GM23338 (cell line): ENCODE measurements around the gene UQCC2. TPM values are rescaled to one million over a fixed set of nuclear protein-coding genes. Genes with fewer than 3 reads are reported as not detected.

ENCODE experiments used
- ATAC-seq: fragments of 200-7000 bp; cut with Tn5 transposase; 3 replicates; pipeline ENCODE4 v1.9.1; 2020
- DNase-seq: peaks from one replicate; pipeline ENCODE4 v3.0.0-alpha.2; 2015; ENCODE audit warnings: low spot score
- H2AFZ ChIP-seq: fragments of 200-600 bp; sonication (generic); 2 replicates; pipeline ENCODE4 v1.8.0; 2016; ENCODE audit warnings: antibody characterized with exemption, mild to moderate bottlenecking, moderate library complexity
- H3F3A ChIP-seq: fragments of 200-600 bp; sonication (generic); replicated peaks from 2 replicates; pipeline ENCODE4 v1.8.0; 2017; ENCODE audit warnings: antibody characterized with exemption, mixed run types, low read depth
- H3K27ac ChIP-seq: fragments of 200-600 bp; sonication (generic); 2 replicates; pipeline ENCODE4 v1.6.1; 2016; ENCODE audit warnings: low read depth
- H3K27me3 ChIP-seq: fragments of 200-600 bp; sonication (generic); 2 replicates; pipeline ENCODE4 v1.8.0; 2016; ENCODE audit warnings: mild to moderate bottlenecking, mixed run types, moderate library complexity; ENCODE audit not compliant: insufficient read depth
- H3K36me3 ChIP-seq: fragments of 200-600 bp; sonication (generic); 2 replicates; pipeline ENCODE4 v1.8.0; 2016; ENCODE audit warnings: mild to moderate bottlenecking; ENCODE audit not compliant: insufficient read depth
- H3K4me1 ChIP-seq: fragments of 200-600 bp; sonication (generic); 2 replicates; pipeline ENCODE4 v1.8.0; 2016; ENCODE audit warnings: mild to moderate bottlenecking, moderate library complexity; ENCODE audit not compliant: insufficient read depth
- H3K4me2 ChIP-seq: fragments of 200-600 bp; sonication (generic); 2 replicates; pipeline ENCODE4 v1.7.1; 2017; ENCODE audit warnings: mixed run types
- H3K4me3 ChIP-seq: fragments of 200-600 bp; sonication (generic); 2 replicates; pipeline ENCODE4 v1.6.1; 2016; ENCODE audit warnings: mixed run types
- H3K79me2 ChIP-seq: fragments of 200-600 bp; sonication (generic); replicated peaks from 2 replicates; pipeline ENCODE4 v1.8.0; 2017; ENCODE audit warnings: mild to moderate bottlenecking; ENCODE audit not compliant: insufficient read depth
- H3K9me2 ChIP-seq: fragments of 200-600 bp; sonication (generic); 2 replicates; pipeline ENCODE4 v1.8.0; 2017; ENCODE audit not compliant: insufficient read depth
- H4K20me1 ChIP-seq: fragments of 200-600 bp; sonication (generic); replicated peaks from 2 replicates; pipeline ENCODE4 v1.8.0; 2017; ENCODE audit warnings: mild to moderate bottlenecking; ENCODE audit not compliant: insufficient read depth
- H3K27ac Mint-ChIP-seq: 2 replicates; pipeline ENCODE4 v1.8.0; 2020; ENCODE audit warnings: inconsistent platforms, mild to moderate bottlenecking, moderate library complexity, mixed read lengths
- H3K27me3 Mint-ChIP-seq: 3 replicates; pipeline ENCODE4 v1.8.0; 2022; ENCODE audit warnings: low read depth, mild to moderate bottlenecking, moderate library complexity, mixed read lengths, inconsistent platforms; ENCODE audit not compliant: insufficient read depth, poor library complexity
- H3K36me3 Mint-ChIP-seq: 3 replicates; pipeline ENCODE4 v1.8.0; 2021; ENCODE audit warnings: low read depth, mild to moderate bottlenecking, inconsistent platforms, moderate library complexity, mixed read lengths
- H3K4me1 Mint-ChIP-seq: 3 replicates; pipeline ENCODE4 v1.8.0; 2020; ENCODE audit warnings: mild to moderate bottlenecking, inconsistent platforms, mixed read lengths
- H3K4me3 Mint-ChIP-seq: 3 replicates; pipeline ENCODE4 v1.8.0; 2021; ENCODE audit warnings: moderate library complexity, mild to moderate bottlenecking, inconsistent platforms, mixed read lengths
- H3K9me3 Mint-ChIP-seq: 3 replicates; pipeline ENCODE4 v1.8.0; 2020; ENCODE audit warnings: moderate library complexity, mild to moderate bottlenecking, inconsistent platforms, mixed read lengths
- CREB1 ChIP-seq: fragments of 250-450 bp; sonication (Bioruptor Pico); IDR thresholded peaks from 2 replicates; pipeline ENCODE4 v1.5.0; 2020; ENCODE audit warnings: low read depth, mild to moderate bottlenecking, moderate library complexity
- EZH2 ChIP-seq: fragments of 200-600 bp; sonication (generic); IDR thresholded peaks from one replicate; pipeline ENCODE4 v1.8.0; 2017; ENCODE audit warnings: antibody characterized with exemption, mild to moderate bottlenecking, low read depth; ENCODE audit not compliant: unreplicated experiment
- EZH2phosphoT487 ChIP-seq: fragments of 200-600 bp; sonication (generic); IDR thresholded peaks from one replicate; pipeline ENCODE4 v1.8.1; 2018; ENCODE audit warnings: antibody characterized with exemption; ENCODE audit not compliant: unreplicated experiment
- JUNB ChIP-seq: IDR thresholded peaks from one replicate; pipeline ENCODE4 v1.6.1; 2016; ENCODE audit warnings: antibody characterized with exemption; ENCODE audit not compliant: unreplicated experiment
- NANOG ChIP-seq: IDR thresholded peaks from 2 replicates; pipeline ENCODE4 v1.6.1; 2016; ENCODE audit warnings: antibody characterized with exemption, borderline replicate concordance
- POLR2AphosphoS5 ChIP-seq: IDR thresholded peaks from 2 replicates; pipeline ENCODE4 v1.6.1; 2016; ENCODE audit warnings: antibody characterized with exemption, low read depth
- STAT1 ChIP-seq: IDR thresholded peaks from one replicate; pipeline ENCODE4 v1.6.1; 2016; ENCODE audit warnings: antibody characterized with exemption; ENCODE audit not compliant: unreplicated experiment
- ZNF114 ChIP-seq: fragments of 250-450 bp; sonication (Bioruptor Pico); IDR thresholded peaks from 2 replicates; pipeline ENCODE4 v1.5.0; 2020; ENCODE audit warnings: mild to moderate bottlenecking, moderate library complexity
- ZNF331 ChIP-seq: fragments of 250-450 bp; sonication (Bioruptor Pico); IDR thresholded peaks from 2 replicates; pipeline ENCODE4 v1.5.0; 2020; ENCODE audit warnings: low read depth, mild to moderate bottlenecking, moderate library complexity
- polyA plus RNA-seq: library from polyadenylated mRNA; unstranded; fragments of >200 nt; fragmentation: Nextera tagmentation; extraction: Ambion mirVana; gene quantifications from 2 replicates; pipeline ENCODE4 v1.2.1, GENCODE V29; 2016
- total RNA-seq: library from RNA; depleted of rRNA; stranded (reverse); fragments of >200 nt; shearing (Covaris generic); gene quantifications from 2 replicates; pipeline ENCODE4 v1.2.3, GENCODE V29; 2014
- TF ChIP-seq, protein P1 (sequence below), 2 experiments: fragments of 200-600 bp in 1 of 2; sonication (generic) in 1 of 2; conservative IDR thresholded peaks; 2 replicates each; pipeline versions ENCODE4 v1.5.1 to v1.6.1; 2016 to 2017; ENCODE audit warnings: antibody characterized with exemption in 2 of 2, low read depth in 2 of 2, mild to moderate bottlenecking in 2 of 2, moderate library complexity in 1 of 2
- TF ChIP-seq, protein P2 (sequence below): IDR thresholded peaks from one replicate; pipeline ENCODE4 v1.6.1; 2018; ENCODE audit warnings: antibody characterized with exemption; ENCODE audit not compliant: unreplicated experiment
- TF ChIP-seq, protein P3 (sequence below): fragments of 250-450 bp; sonication (Bioruptor Pico); IDR thresholded peaks from 2 replicates; pipeline ENCODE4 v1.5.0; 2020; ENCODE audit warnings: mild to moderate bottlenecking, moderate library complexity
- TF ChIP-seq, protein P4 (sequence below): IDR thresholded peaks from 2 replicates; pipeline ENCODE4 v1.6.1; 2016; ENCODE audit warnings: antibody characterized with exemption

Gene UQCC2
- total and polyA plus RNA-seq, 2 experiments from 2014 or later: 48.9 to 379 TPM

DNA sequence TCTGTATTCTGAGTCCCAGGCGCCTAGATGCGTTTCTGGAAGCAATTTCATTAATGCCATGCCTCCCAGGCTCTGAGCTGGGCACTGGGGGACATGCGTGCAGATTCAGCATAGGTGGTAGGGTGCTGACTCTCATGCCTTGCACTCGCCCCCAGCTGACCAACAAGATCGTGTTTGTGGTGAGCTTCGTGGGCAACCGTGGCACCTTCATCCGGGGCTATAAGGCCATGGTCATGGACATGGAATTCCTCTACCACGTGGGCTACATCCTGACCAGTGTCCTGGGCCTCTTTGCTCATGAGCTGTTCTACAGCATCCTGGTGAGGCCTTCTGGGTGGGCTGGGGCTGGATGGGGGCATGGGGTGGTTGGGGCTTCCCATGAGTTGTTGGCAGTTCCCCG, 21.6 kb downstream of the UQCC2 start:
- H3K4me2 ChIP-seq: no peak overlapping the region
- ATAC-seq (no peak), DNase-seq (no peak)
- H3K4me3 ChIP-seq: no peak overlapping the region
- no peaks in the 10 kb centered on the region; the same call in 2 of the 3 replicates for H3K9me3 Mint-ChIP-seq
- no peaks in the 10 kb centered on the region for H3K9me2 ChIP-seq
- H3K4me3 Mint-ChIP-seq: no peak overlapping the region
- peaks cover 12% of the 10 kb centered on the region for H3K4me1 Mint-ChIP-seq
- TF ChIP-seq ZNF331: no peak
- TF ChIP-seq CREB1 (CRISPR knock-in tag): no peak
- TF ChIP-seq, protein P1, sequence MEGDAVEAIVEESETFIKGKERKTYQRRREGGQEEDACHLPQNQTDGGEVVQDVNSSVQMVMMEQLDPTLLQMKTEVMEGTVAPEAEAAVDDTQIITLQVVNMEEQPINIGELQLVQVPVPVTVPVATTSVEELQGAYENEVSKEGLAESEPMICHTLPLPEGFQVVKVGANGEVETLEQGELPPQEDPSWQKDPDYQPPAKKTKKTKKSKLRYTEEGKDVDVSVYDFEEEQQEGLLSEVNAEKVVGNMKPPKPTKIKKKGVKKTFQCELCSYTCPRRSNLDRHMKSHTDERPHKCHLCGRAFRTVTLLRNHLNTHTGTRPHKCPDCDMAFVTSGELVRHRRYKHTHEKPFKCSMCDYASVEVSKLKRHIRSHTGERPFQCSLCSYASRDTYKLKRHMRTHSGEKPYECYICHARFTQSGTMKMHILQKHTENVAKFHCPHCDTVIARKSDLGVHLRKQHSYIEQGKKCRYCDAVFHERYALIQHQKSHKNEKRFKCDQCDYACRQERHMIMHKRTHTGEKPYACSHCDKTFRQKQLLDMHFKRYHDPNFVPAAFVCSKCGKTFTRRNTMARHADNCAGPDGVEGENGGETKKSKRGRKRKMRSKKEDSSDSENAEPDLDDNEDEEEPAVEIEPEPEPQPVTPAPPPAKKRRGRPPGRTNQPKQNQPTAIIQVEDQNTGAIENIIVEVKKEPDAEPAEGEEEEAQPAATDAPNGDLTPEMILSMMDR (conservative IDR thresholded peaks at IDR 0.05; ENCODE audit: low read depth in 2 of 2): no peak
- TF ChIP-seq EZH2phosphoT487: no peak
- no peak for TF ChIP-seq POLR2AphosphoS5
- no peak for TF ChIP-seq EZH2
- TF ChIP-seq, protein P2, sequence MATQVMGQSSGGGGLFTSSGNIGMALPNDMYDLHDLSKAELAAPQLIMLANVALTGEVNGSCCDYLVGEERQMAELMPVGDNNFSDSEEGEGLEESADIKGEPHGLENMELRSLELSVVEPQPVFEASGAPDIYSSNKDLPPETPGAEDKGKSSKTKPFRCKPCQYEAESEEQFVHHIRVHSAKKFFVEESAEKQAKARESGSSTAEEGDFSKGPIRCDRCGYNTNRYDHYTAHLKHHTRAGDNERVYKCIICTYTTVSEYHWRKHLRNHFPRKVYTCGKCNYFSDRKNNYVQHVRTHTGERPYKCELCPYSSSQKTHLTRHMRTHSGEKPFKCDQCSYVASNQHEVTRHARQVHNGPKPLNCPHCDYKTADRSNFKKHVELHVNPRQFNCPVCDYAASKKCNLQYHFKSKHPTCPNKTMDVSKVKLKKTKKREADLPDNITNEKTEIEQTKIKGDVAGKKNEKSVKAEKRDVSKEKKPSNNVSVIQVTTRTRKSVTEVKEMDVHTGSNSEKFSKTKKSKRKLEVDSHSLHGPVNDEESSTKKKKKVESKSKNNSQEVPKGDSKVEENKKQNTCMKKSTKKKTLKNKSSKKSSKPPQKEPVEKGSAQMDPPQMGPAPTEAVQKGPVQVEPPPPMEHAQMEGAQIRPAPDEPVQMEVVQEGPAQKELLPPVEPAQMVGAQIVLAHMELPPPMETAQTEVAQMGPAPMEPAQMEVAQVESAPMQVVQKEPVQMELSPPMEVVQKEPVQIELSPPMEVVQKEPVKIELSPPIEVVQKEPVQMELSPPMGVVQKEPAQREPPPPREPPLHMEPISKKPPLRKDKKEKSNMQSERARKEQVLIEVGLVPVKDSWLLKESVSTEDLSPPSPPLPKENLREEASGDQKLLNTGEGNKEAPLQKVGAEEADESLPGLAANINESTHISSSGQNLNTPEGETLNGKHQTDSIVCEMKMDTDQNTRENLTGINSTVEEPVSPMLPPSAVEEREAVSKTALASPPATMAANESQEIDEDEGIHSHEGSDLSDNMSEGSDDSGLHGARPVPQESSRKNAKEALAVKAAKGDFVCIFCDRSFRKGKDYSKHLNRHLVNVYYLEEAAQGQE: no peak
- TF ChIP-seq, protein P3, sequence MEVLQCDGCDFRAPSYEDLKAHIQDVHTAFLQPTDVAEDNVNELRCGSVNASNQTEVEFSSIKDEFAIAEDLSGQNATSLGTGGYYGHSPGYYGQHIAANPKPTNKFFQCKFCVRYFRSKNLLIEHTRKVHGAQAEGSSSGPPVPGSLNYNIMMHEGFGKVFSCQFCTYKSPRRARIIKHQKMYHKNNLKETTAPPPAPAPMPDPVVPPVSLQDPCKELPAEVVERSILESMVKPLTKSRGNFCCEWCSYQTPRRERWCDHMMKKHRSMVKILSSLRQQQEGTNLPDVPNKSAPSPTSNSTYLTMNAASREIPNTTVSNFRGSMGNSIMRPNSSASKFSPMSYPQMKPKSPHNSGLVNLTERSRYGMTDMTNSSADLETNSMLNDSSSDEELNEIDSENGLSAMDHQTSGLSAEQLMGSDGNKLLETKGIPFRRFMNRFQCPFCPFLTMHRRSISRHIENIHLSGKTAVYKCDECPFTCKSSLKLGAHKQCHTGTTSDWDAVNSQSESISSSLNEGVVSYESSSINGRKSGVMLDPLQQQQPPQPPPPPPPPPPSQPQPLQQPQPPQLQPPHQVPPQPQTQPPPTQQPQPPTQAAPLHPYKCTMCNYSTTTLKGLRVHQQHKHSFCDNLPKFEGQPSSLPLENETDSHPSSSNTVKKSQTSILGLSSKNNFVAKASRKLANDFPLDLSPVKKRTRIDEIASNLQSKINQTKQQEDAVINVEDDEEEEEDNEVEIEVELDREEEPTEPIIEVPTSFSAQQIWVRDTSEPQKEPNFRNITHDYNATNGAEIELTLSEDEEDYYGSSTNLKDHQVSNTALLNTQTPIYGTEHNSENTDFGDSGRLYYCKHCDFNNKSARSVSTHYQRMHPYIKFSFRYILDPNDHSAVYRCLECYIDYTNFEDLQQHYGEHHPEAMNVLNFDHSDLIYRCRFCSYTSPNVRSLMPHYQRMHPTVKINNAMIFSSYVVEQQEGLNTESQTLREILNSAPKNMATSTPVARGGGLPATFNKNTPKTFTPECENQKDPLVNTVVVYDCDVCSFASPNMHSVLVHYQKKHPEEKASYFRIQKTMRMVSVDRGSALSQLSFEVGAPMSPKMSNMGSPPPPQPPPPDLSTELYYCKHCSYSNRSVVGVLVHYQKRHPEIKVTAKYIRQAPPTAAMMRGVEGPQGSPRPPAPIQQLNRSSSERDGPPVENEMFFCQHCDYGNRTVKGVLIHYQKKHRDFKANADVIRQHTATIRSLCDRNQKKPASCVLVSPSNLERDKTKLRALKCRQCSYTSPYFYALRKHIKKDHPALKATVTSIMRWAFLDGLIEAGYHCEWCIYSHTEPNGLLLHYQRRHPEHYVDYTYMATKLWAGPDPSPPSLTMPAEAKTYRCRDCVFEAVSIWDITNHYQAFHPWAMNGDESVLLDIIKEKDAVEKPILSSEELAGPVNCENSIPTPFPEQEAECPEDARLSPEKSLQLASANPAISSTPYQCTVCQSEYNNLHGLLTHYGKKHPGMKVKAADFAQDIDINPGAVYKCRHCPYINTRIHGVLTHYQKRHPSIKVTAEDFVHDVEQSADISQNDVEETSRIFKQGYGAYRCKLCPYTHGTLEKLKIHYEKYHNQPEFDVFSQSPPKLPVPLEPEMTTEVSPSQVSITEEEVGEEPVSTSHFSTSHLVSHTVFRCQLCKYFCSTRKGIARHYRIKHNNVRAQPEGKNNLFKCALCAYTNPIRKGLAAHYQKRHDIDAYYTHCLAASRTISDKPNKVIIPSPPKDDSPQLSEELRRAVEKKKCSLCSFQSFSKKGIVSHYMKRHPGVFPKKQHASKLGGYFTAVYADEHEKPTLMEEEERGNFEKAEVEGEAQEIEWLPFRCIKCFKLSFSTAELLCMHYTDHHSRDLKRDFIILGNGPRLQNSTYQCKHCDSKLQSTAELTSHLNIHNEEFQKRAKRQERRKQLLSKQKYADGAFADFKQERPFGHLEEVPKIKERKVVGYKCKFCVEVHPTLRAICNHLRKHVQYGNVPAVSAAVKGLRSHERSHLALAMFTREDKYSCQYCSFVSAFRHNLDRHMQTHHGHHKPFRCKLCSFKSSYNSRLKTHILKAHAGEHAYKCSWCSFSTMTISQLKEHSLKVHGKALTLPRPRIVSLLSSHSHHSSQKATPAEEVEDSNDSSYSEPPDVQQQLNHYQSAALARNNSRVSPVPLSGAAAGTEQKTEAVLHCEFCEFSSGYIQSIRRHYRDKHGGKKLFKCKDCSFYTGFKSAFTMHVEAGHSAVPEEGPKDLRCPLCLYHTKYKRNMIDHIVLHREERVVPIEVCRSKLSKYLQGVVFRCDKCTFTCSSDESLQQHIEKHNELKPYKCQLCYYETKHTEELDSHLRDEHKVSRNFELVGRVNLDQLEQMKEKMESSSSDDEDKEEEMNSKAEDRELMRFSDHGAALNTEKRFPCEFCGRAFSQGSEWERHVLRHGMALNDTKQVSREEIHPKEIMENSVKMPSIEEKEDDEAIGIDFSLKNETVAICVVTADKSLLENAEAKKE: no peak
- TF ChIP-seq NANOG: no peak
- no peak for TF ChIP-seq JUNB
- no peak for TF ChIP-seq STAT1
- TF ChIP-seq, protein P4, sequence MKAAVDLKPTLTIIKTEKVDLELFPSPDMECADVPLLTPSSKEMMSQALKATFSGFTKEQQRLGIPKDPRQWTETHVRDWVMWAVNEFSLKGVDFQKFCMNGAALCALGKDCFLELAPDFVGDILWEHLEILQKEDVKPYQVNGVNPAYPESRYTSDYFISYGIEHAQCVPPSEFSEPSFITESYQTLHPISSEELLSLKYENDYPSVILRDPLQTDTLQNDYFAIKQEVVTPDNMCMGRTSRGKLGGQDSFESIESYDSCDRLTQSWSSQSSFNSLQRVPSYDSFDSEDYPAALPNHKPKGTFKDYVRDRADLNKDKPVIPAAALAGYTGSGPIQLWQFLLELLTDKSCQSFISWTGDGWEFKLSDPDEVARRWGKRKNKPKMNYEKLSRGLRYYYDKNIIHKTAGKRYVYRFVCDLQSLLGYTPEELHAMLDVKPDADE: no peak
- TF ChIP-seq ZNF114 (CRISPR knock-in tag): no peak
- peaks cover 10% of the 10 kb centered on the region; the same call in 1 of the 2 replicates for H3K36me3 ChIP-seq
- no peaks in the 10 kb centered on the region for H3K4me1 ChIP-seq
- no peak overlapping the region for H3K27ac ChIP-seq
- H3K27me3 Mint-ChIP-seq: peaks cover 31% of the 10 kb centered on the region
- no peak overlapping the region for H3K27ac Mint-ChIP-seq
- no peaks in the 10 kb centered on the region; the same call in 1 of the 2 replicates for H4K20me1 ChIP-seq
- no peaks in the 10 kb centered on the region for H3F3A ChIP-seq
- H2AFZ ChIP-seq: no peak overlapping the region
- H3K27me3 ChIP-seq: no peaks in the 10 kb centered on the region
- H3K79me2 ChIP-seq: no peaks in the 10 kb centered on the region
- peaks cover 45% of the 10 kb centered on the region for H3K36me3 Mint-ChIP-seq
